Activated T-cell treated with anti-CD3 and anti-CD28 coated beads, Interleukin-2, amount 50 U/mL, for 1 hour (primary cell): ENCODE results near the gene PARVB.
"Not testable (repeated sequence)": the region's sequence is repeated elsewhere in the genome, so short reads cannot be mapped to it uniquely, and the experiment has no call there.

ENCODE experiments used
- DNase-seq: peaks from one replicate; pipeline ENCODE4 v3.0.0-alpha.2; 2020

Gene PARVB

GRCh38 chr22:44090571-44090905 is 66.4 kb downstream of the PARVB start:
- DNase-seq = no peak

DNA sequence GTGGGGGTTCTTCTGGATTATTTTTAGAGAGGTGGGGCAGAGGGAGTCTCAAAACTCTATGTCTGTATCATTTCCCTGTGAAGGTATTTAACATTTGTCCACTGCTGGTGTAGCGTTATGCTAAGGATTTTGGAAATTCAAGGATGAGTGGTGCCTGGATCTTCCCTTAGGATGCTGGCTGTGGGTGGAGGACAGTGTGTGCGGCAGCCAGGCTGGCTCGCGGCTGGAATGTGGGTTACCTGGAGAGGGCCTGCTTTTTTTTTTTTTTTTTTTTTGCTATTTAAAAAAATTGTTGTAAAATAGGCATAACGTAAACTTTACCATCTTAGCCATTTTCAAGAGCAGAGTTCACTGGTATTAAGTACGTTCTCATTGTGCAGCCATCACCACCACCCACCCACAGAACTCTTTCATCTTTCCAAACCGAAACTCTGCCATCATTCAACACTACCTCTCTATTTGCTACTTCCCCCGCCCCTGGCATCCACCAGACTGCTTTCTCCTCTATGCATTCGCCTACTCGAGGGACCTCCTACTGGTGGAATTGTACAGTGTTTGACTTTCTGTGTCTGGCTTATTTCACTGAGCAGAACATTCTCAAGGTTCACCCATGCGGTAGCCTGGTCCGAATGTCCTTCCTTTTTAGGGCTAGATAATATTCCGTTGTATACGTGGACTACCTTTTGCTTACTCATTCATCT is 67.1 kb downstream of the PARVB start:
- no peak for DNase-seq

GRCh38 chr22:44091751-44092150 is 67.6 kb downstream of the PARVB start:
- DNase-seq = no peak

GRCh38 chr22:44092636-44093220 is 68.6 kb downstream of the PARVB start:
- no peak for DNase-seq

DNA sequence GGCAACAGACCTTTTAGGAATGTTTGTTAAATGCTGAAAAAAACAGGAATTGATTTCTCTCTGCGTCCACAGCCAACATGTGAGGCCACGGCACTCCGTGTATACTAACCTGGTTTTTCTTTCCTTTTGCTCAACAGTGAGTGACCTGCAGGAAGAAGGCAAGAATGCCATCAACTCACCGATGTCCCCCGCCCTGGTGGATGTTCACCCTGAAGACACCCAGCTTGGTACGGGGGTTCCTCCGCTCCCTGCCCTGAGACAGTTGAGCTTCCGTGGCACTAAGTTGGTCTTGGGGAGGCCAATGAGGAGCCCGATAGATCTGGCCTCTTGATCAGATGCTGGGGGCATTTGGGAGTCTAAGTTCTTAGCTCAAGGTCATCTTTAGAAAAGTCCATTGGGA is 69.7 kb downstream of the PARVB start:
- no peak for DNase-seq

DNA sequence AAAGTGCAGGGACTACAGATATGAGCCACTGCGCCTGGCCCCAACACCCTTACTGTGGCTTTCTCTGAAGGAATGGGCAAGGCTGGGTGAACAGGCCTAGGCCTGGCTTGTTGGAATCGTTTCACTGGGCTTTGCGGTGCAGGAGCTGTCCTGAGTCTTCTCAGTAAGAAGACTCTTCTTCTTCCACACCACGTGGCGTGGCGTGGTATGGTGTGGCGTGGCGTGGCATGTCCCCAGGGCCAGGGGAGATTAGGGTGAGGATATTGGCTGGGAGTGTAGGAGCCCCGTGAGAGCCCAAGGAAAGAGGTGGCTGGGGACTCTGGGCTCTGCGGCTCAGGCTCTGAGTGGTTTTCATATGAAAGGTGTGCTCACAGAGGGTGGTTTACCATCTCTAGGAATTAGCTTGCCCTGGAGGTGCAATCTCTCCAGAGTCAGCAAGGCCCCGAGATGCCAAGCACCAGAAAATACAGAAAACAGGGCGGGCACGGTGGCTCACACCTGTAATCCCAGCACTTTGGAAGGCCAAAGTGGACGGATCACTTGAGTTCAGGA is 70.7 kb downstream of the PARVB start:
- DNase-seq = no peak

- no peak for DNase-seq
These were observed 72.6 kb downstream of the PARVB start for GRCh38 chr22:44096736-44097135.

- DNase-seq = no peak
These were observed 73.3 kb downstream of the PARVB start for GRCh38 chr22:44097263-44098020.

DNA sequence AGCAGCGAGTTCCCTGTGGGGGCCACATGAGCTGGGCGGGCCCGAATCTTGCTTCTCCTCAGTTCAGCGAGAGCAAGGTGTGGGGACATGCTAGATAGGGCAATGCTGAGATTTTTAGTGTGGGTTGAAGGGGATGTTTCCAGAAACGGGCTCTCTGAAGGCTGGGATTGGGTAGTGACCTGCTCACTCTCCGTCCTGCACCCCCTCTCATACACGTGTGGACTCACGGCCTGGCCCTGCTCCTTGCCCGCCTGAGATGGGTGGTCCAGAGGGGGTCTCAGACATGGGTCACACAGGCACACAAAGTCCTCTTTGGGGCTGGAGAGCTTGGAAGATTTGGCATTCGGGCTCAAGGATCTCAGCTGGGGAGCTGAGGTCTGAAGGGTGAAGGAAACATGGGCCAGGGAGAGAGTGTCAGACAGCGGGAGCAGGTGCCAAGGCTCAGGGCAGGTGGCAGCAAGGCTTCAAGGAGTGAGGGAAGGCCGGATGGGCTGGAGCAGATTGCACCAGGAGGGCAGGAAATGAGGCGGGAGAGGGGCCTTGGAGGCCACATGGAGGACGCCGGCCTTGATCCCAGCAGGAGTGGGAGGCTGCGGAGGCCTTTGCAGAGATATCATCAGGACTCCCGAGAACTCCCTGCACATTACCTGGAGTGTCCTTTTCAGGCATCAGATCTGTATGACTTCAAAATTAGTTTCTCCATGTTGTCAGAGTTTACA is 74.1 kb downstream of the PARVB start:
- no peak for DNase-seq

- DNase-seq = no peak
These were observed 74.9 kb downstream of the PARVB start for GRCh38 chr22:44098966-44099530.

DNA sequence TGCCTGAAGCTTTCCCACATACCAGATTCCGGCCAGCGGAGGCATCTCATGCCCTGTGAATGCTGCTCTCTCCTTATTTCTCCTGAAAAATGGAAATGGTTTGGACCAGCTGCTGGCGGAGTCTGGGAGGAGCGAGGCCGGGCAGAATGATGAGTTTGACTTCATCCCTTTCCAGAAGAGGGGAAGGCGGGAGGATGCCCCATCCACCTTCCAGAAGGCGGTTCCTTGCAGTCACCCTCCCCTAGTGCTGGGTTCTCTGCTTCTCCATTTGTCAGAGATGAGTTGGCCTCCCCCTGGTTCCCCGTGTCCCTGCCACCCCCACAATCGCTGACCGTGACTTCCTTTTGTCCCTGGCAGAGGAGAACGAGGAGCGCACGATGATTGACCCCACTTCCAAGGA is 75.6 kb downstream of the PARVB start:
- DNase-seq = no peak

- DNase-seq = no peak
These were observed 76.3 kb downstream of the PARVB start for GRCh38 chr22:44100411-44100810.

DNA sequence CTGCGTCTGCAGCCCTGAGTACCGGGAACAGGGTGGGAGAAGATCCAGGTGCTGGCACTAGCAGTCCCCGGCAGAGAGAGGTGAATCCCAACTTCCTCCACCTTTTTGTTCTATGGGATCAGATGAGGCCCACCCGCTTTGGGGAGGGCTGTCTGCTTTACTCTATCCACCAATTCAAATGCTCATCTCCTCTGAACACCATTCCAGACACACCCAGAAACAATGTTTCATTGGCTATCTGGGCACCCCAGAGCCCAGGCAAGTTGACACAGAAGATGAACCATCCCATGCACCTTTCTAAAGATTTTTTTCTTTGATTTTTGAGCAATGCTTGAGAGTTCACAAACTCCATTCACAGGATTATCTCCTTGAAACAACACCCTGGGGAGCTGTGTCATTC is 78.0 kb downstream of the PARVB start:
- DNase-seq = no peak

DNA sequence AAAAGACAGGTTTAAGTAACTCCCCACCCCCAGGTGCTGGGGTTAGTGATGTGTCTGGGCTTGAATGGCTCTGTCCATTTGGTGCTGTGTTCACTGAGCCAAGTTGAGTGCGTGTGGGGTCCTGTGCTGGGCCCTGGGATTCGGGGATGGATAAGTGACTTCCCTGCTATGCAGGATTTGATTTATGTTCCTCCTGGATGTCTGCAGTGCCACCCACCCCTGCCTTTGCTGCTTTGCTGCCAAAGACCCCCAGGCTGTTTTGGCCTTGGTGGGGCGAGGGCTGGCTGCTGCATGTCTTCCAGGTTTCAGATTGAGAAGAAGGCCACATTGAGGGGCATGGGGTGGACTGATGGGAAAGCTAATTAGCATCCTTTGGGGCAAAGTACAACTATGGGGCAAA is 78.8 kb downstream of the PARVB start:
- no peak for DNase-seq

- DNase-seq = no peak
These were observed 79.8 kb downstream of the PARVB start for GRCh38 chr22:44103735-44104480.

DNA sequence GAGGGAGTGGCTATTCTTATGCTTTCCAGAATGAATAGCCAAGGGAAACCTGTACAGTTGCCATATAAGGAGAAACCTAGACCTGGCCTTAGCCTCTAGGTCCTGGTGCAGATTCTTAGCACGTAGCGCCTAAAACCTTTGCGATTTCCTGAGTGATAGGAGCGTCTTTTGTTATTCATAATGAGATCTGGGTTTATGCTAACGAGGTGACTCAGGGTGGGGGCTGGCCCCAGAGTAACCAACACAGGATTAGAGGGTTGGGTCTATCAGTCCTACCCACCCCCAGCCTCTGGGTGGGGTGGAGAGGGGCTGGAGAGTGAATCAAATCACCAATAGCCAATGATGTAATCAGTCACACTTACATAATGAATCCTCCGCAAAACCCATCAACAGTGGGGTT is 83.2 kb downstream of the PARVB start:
- no peak for DNase-seq

DNA sequence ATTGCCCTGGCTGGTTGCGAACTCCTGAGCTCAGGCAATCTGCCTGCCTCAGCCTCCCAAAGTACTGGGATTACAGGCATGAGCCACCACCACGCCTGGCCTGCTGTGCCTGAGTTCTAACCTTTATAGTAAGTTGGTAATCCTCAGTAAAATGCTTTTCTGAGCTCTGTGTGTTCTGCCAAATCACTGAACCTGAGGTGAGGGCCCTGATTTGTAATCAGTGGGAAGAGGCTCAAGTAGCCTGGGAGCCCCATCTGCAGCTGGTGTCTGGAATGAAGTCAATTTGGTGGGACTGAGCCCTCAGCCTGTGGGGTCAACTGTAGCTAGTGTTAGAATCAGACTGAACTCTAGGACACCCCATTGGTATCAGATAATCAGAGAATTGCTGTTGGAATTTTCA is 84.0 kb downstream of the PARVB start:
- no peak for DNase-seq

DNA sequence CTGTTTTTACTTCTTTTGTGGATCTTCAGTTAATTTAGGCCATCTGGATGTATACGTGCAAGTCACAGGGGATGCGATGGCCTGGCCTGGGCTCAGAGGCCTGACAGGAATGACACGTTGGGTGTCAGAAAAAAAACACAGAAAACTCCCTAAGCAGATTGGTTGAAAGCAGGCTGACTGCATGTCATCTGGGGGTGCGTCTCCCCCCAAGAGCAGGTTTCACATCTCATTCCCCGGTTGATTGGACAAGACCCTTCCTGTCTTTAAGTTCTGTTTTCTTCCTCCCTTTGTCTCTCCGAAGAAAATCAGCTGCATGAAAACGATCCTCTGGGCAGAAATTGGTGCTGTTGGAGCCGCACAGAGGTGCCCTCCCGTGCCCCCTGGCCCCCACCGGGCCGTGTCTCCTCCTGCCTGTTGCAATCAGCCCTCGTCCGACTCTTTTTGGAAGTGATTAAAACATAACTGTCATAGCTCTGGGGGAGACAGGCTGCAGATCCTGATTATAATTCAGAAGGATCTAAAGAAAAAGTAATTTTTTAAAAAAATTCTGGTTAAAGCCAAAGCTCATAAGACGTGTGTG is 84.8 kb downstream of the PARVB start:
- DNase-seq = no peak

DNA sequence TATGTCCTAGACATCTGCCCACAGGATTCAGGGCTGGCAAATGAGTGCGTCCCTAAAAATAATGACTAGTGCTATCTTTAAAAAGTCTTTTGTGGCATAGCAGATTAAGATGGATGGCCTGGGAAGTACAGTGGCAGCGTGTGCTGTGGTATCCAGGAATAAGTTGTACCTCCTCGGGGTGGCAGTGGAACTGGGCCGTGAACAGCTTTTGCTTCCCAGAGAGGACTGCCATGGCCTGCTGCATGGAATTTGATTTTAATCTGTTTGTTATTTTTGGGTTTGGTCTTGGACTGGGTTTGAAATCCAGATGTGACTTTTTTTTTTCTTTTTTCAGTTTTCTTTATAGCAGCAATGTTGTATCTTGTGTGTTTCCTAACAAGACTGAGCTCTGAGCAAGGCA is 85.3 kb downstream of the PARVB start:
- DNase-seq = no peak

GRCh38 chr22:44110656-44111055 is 86.6 kb downstream of the PARVB start:
- DNase-seq = not testable (repeated sequence)

GRCh38 chr22:44111562-44112155 is 87.6 kb downstream of the PARVB start:
- no peak for DNase-seq

GRCh38 chr22:44112191-44112590 is 88.1 kb downstream of the PARVB start:
- no peak for DNase-seq
